GM12878 (cell line): ENCODE measurements around the gene ATP1A1. TPM values are rescaled to one million over a fixed set of nuclear protein-coding genes. Genes with fewer than 3 reads are reported as not detected.

Experiments
- ATAC-seq: fragments of 200-7000 bp; cut with Tn5 transposase; 3 replicates; pipeline ENCODE4 v1.9.1; 2020; ENCODE audit warnings: mild to moderate bottlenecking, moderate library complexity
- BruUV-seq: library from RNA; stranded (reverse); fragments of 400-500 nt; replicated peaks from 2 replicates; lab custom pipeline; 2021; lab: Mats Ljungman, UMichigan
- CTCF ChIA-PET: fragments of 300-600 bp; sonication (Branson Sonifier 250); formaldehyde crosslinking; extraction: SDS; loops from one replicate; lab custom pipeline; 2021; ENCODE audit warnings: inconsistent platforms; lab: Yijun Ruan, JAX
- POLR2A ChIA-PET: fragments of 350-600 bp; formaldehyde crosslinking; extraction: SDS; loops from one replicate; lab custom pipeline; 2021; ENCODE audit warnings: inconsistent platforms; lab: Charles Lee
- RAD21 ChIA-PET: fragments of 300-600 bp; sonication (Branson Sonifier 250); formaldehyde crosslinking; loops from one replicate; lab custom pipeline; 2023; ENCODE audit warnings: antibody characterized with exemption; ENCODE audit not compliant: unreplicated experiment; lab: Charles Lee
- SMC1A ChIA-PET: fragments of 300-600 bp; sonication (Branson Sonifier 250); formaldehyde crosslinking; loops from one replicate; lab custom pipeline; 2023; ENCODE audit not compliant: unreplicated experiment, uncharacterized antibody; lab: Charles Lee
- DNase-seq: peaks from one replicate; pipeline ENCODE4 v3.0.0-alpha.2; 2011; ENCODE audit warnings: low read depth, low spot score
- FAIRE-seq: peaks from 3 replicates; lab custom pipeline; 2011; peaks lifted over from hg19 to GRCh38; lab: Jason Lieb, UNC
- H2AFZ ChIP-seq: 2 replicates; pipeline ENCODE4 v1.6.0; 2011; ENCODE audit warnings: low read depth, low read length, control low read depth; ENCODE audit not compliant: control insufficient read depth
- H3K27ac ChIP-seq: 2 replicates; pipeline ENCODE4 v1.5.1; 2011; ENCODE audit warnings: control low read depth; ENCODE audit not compliant: control insufficient read depth, insufficient read depth
- H3K27me3 ChIP-seq, 2 experiments: replicated peaks in 1 of 2; 2 replicates each; pipeline versions ENCODE4 v1.6.0 to v1.6.1; 2011; ENCODE audit warnings: low read length in 1 of 2; ENCODE audit not compliant: control insufficient read depth in 2 of 2, insufficient read depth in 2 of 2
- H3K36me3 ChIP-seq, 2 experiments: 2 replicates each; pipeline ENCODE4 v1.5.1; 2011; ENCODE audit warnings: low read length in 1 of 2; ENCODE audit not compliant: control insufficient read depth in 2 of 2, insufficient read depth in 2 of 2
- H3K4me1 ChIP-seq: 2 replicates; pipeline ENCODE4 v1.6.1; 2011; ENCODE audit warnings: mild to moderate bottlenecking, low read length, moderate library complexity, mixed read lengths; ENCODE audit not compliant: control insufficient read depth, insufficient read depth
- H3K4me2 ChIP-seq: 2 replicates; pipeline ENCODE4 v1.6.0; 2011; ENCODE audit warnings: control low read depth; ENCODE audit not compliant: control insufficient read depth, insufficient read depth
- H3K4me3 ChIP-seq: fragments of 200-600 bp; sonication (generic); 2 replicates; pipeline ENCODE4 v1.5.1; 2016
- H3K79me2 ChIP-seq: 2 replicates; pipeline ENCODE4 v1.6.0; 2011; ENCODE audit warnings: low read length; ENCODE audit not compliant: control insufficient read depth, insufficient read depth
- H3K9ac ChIP-seq: 2 replicates; pipeline ENCODE4 v1.8.0; 2011; ENCODE audit warnings: low read length, control low read depth, mixed read lengths; ENCODE audit not compliant: control insufficient read depth, insufficient read depth
- H3K9me3 ChIP-seq: replicated peaks from 3 replicates; pipeline ENCODE4 v1.5.1; 2011; ENCODE audit warnings: mild to moderate bottlenecking, low read length; ENCODE audit not compliant: control insufficient read depth, insufficient read depth
- H4K20me1 ChIP-seq: 2 replicates; pipeline ENCODE4 v1.6.0; 2011; ENCODE audit not compliant: control insufficient read depth, insufficient read depth
- EGR1 ChIP-seq, 2 experiments: IDR thresholded peaks; 1 replicate in 1 of 2; 2 replicates in 1 of 2; pipeline ENCODE4 v1.6.1; 2011 to 2012; ENCODE audit warnings: low read depth in 2 of 2, low read length in 2 of 2, borderline replicate concordance in 1 of 2, mild to moderate bottlenecking in 1 of 2, moderate library complexity in 1 of 2
- EZH2 ChIP-seq: IDR thresholded peaks from 2 replicates; pipeline ENCODE4 v1.6.1; 2012; ENCODE audit warnings: low read depth, mild to moderate bottlenecking, control low read depth, inconsistent platforms, low read length, borderline replicate concordance; ENCODE audit not compliant: control insufficient read depth
- JUND ChIP-seq: IDR thresholded peaks from 2 replicates; pipeline ENCODE4 v1.6.1; 2012; ENCODE audit warnings: low read depth, mild to moderate bottlenecking, low read length, improper control_type of control experiment, moderate library complexity
- KDM1A ChIP-seq: fragments of 200-600 bp; sonication (generic); IDR thresholded peaks from 2 replicates; pipeline ENCODE4 v1.6.1; 2016; ENCODE audit warnings: borderline replicate concordance
- MYC ChIP-seq: IDR thresholded peaks from 2 replicates; pipeline ENCODE4 v1.6.1; 2011; ENCODE audit warnings: mild to moderate bottlenecking, low read length, moderate library complexity, inconsistent platforms; ENCODE audit not compliant: insufficient read depth, insufficient replicate concordance, insufficient read length, severe bottlenecking
- NBN ChIP-seq: fragments of 450-650 bp; IDR thresholded peaks from 2 replicates; pipeline ENCODE4 v1.6.1; 2016
- SIX5 ChIP-seq: IDR thresholded peaks from 2 replicates; pipeline ENCODE4 v1.6.1; 2011; ENCODE audit warnings: mild to moderate bottlenecking, low read depth, low read length, moderate library complexity; ENCODE audit not compliant: severe bottlenecking
- SMAD1 ChIP-seq: fragments of 450-650 bp; IDR thresholded peaks from 2 replicates; pipeline ENCODE4 v1.6.1; 2018; ENCODE audit warnings: mild to moderate bottlenecking, low read depth; ENCODE audit not compliant: partially characterized antibody
- SMAD5 ChIP-seq: IDR thresholded peaks from 2 replicates; pipeline ENCODE4 v1.6.1; 2016; ENCODE audit warnings: antibody characterized with exemption, low read depth
- SRF ChIP-seq, 2 experiments: IDR thresholded peaks; 2 replicates each; pipeline ENCODE4 v1.6.1; 2011; ENCODE audit warnings: low read depth in 2 of 2, low read length in 2 of 2, mild to moderate bottlenecking in 1 of 2, moderate library complexity in 1 of 2
- TAF1 ChIP-seq: IDR thresholded peaks from 2 replicates; pipeline ENCODE4 v1.6.1; 2011; ENCODE audit warnings: mild to moderate bottlenecking, low read depth, low read length, borderline replicate concordance
- TARDBP ChIP-seq: IDR thresholded peaks from 2 replicates; pipeline ENCODE4 v1.6.1; 2016; ENCODE audit warnings: borderline replicate concordance
- ZNF622 ChIP-seq: fragments of 450-650 bp; IDR thresholded peaks from 2 replicates; pipeline ENCODE4 v1.6.1; 2017; ENCODE audit warnings: mild to moderate bottlenecking, inconsistent platforms
- WGBS: methylation state at CpG from one replicate; pipeline ENCODE4 v1.1.6; 2016; ENCODE audit warnings: low lambda C conversion rate; ENCODE audit not compliant: insufficient replicate concordance, insufficient coverage; ENCODE audit errors: missing lambda C conversion rate; 5-methylcytosine and 5-hydroxymethylcytosine counted together
- in situ Hi-C: fragments of 300-500 bp; cut with MboI; formaldehyde crosslinking; loops from 9 replicates; pipeline ENCODE4 v1.14.3; 2018; ENCODE audit warnings: mixed read lengths
- intact Hi-C: fragments of 100-400 bp; cut with micrococcal nuclease; formaldehyde crosslinking; loops from one replicate; pipeline ENCODE4 v1.14.2; 2022; ENCODE audit not compliant: unreplicated experiment
- polyA plus RNA-seq, 11 experiments: library from polyadenylated mRNA; depleted of rRNA in 4 of 11; unstranded in 6 of 11; stranded (reverse) in 5 of 11; fragments of >200 nt; fragmentation: Nextera tagmentation in 4 of 11; fragmentation: Illumina TruSeq in 1 of 11; extraction: Ambion mirVana in 4 of 11; extraction: Trizol in 1 of 11; gene quantifications; 1 replicate in 1 of 11; 2 replicates in 10 of 11; pipeline versions ENCODE4 v1.2.1 to v1.2.3, GENCODE V29; 2011 to 2016; ENCODE audit warnings: inconsistent platforms in 2 of 11, missing spikeins in 2 of 11, low read depth in 1 of 11
- total RNA-seq, 4 experiments: library from RNA; depleted of rRNA in 3 of 4; stranded (reverse); fragments of >200 nt in 3 of 4; fragmentation: Illumina TruSeq in 1 of 4; extraction: Trizol in 1 of 4; gene quantifications; 2 replicates each; pipeline versions ENCODE4 v1.2.1 to v1.2.3, GENCODE V29; 2013 to 2021
- TF ChIP-seq, protein P1 (sequence below): fragments of 450-650 bp; IDR thresholded peaks from 2 replicates; pipeline ENCODE4 v1.6.1; 2017; ENCODE audit warnings: mild to moderate bottlenecking, moderate library complexity
- TF ChIP-seq, protein P2 (sequence below): IDR thresholded peaks from 2 replicates; pipeline ENCODE4 v1.6.1; 2011; ENCODE audit warnings: low read depth, low read length, improper control_type of control experiment, borderline replicate concordance

ATP1A1 gene
- total and polyA plus RNA-seq, 10 of the 15 experiments (the other 5 are each of a cell fraction or from before 2014, with no cell fraction given) = 113 to 566 (median 313) TPM

DNA sequence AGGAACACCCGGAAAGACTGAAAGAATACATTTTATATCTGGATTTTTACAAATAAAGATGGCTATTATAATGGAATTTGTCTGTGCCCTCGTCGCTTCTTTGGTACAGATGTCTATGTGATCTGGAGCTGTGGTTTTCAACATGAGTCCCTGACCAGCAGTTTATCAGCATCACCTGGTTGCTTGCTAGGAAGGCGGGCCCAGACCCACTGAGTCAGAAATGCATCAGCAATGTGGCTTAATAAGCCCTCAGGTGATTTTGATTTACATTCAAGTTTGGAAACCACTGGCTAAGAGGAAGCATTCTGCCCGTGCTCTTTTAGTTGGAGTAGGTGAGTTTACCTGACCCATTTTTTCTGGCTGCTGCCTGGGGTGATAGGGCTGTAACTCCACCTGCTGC lies 31.7 kb downstream of the ATP1A1 start:
- H3K79me2 ChIP-seq = no peaks in the 10 kb centered on the region
- intact Hi-C loops = no loop called here
- ChIA-PET SMC1A (no interaction called here), RAD21 (no interaction called here), POLR2A (no interaction called here), CTCF (no interaction called here)
- no peak overlapping the region for H3K4me3 ChIP-seq
- H3K36me3 ChIP-seq = peaks cover 39 to 52% of the 10 kb centered on the region in 2 experiments
- no peaks in the 10 kb centered on the region for H3K4me1 ChIP-seq
- ATAC-seq (no peak), FAIRE-seq (no peak), DNase-seq (no peak)
- BruUV-seq = no TSS peak
- H3K27me3 ChIP-seq = no peaks in the 10 kb centered on the region
- no peaks in the 10 kb centered on the region for H3K9me3 ChIP-seq
- 91% methylated on average over 5 of the region's 5 CpGs for WGBS
- H4K20me1 ChIP-seq = no peaks in the 10 kb centered on the region; the same call in 1 of the 2 replicates
- H3K27ac ChIP-seq = no peak overlapping the region
- no peak overlapping the region for H3K4me2 ChIP-seq
- in situ Hi-C loops = no loop called here
- H2AFZ ChIP-seq = no peak overlapping the region
- TF ChIP-seq SMAD5 (no peak), TARDBP (no peak), ZNF622 (no peak), MYC (no peak), EGR1 (IDR thresholded peaks at IDR 0.05; ENCODE audit: borderline replicate concordance in 1 of 2, low read depth in 2 of 2, low read length in 2 of 2) (no peak), KDM1A (no peak), TAF1 (no peak), NBN (no peak), EZH2 (no peak), SMAD1 (no peak), SIX5 (no peak), SRF (IDR thresholded peaks at IDR 0.05; ENCODE audit: low read depth in 2 of 2, low read length in 2 of 2) (no peak), JUND (no peak)
- TF ChIP-seq, protein P1, sequence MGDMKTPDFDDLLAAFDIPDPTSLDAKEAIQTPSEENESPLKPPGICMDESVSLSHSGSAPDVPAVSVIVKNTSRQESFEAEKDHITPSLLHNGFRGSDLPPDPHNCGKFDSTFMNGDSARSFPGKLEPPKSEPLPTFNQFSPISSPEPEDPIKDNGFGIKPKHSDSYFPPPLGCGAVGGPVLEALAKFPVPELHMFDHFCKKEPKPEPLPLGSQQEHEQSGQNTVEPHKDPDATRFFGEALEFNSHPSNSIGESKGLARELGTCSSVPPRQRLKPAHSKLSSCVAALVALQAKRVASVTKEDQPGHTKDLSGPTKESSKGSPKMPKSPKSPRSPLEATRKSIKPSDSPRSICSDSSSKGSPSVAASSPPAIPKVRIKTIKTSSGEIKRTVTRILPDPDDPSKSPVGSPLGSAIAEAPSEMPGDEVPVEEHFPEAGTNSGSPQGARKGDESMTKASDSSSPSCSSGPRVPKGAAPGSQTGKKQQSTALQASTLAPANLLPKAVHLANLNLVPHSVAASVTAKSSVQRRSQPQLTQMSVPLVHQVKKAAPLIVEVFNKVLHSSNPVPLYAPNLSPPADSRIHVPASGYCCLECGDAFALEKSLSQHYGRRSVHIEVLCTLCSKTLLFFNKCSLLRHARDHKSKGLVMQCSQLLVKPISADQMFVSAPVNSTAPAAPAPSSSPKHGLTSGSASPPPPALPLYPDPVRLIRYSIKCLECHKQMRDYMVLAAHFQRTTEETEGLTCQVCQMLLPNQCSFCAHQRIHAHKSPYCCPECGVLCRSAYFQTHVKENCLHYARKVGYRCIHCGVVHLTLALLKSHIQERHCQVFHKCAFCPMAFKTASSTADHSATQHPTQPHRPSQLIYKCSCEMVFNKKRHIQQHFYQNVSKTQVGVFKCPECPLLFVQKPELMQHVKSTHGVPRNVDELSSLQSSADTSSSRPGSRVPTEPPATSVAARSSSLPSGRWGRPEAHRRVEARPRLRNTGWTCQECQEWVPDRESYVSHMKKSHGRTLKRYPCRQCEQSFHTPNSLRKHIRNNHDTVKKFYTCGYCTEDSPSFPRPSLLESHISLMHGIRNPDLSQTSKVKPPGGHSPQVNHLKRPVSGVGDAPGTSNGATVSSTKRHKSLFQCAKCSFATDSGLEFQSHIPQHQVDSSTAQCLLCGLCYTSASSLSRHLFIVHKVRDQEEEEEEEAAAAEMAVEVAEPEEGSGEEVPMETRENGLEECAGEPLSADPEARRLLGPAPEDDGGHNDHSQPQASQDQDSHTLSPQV = no peak
- TF ChIP-seq, protein P2, sequence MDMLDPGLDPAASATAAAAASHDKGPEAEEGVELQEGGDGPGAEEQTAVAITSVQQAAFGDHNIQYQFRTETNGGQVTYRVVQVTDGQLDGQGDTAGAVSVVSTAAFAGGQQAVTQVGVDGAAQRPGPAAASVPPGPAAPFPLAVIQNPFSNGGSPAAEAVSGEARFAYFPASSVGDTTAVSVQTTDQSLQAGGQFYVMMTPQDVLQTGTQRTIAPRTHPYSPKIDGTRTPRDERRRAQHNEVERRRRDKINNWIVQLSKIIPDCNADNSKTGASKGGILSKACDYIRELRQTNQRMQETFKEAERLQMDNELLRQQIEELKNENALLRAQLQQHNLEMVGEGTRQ = no peak
- H3K9ac ChIP-seq = no peak overlapping the region
